Measurements from ENCODE around the gene PLA2G2C.

Gene PLA2G2C

GRCh38 chr1:20187103-20187812 is 940 bp upstream of the PLA2G2C start:
- in situ Hi-C loops (cut with MboI; ENCODE audit: low sequenced_read_pairs, unreplicated experiment) = no loop called here
- DNase-seq (ENCODE audit: low spot score) = no peak
- TF ChIP-seq CTCF (IDR thresholded peaks at IDR 0.05; ENCODE audit: borderline replicate concordance, control extremely low read depth, extremely low read depth, insufficient read depth, missing control alignments) = no peak

GRCh38 chr1:20184997-20185833 is 1.1 kb downstream of the PLA2G2C start:
- in situ Hi-C loops (cut with MboI; ENCODE audit: low sequenced_read_pairs, unreplicated experiment) = no loop called here
- TF ChIP-seq CTCF (IDR thresholded peaks at IDR 0.05; ENCODE audit: borderline replicate concordance, control extremely low read depth, extremely low read depth, insufficient read depth, missing control alignments) = no peak
- peak; percentile 69 for DNase-seq (ENCODE audit: low spot score)

DNA sequence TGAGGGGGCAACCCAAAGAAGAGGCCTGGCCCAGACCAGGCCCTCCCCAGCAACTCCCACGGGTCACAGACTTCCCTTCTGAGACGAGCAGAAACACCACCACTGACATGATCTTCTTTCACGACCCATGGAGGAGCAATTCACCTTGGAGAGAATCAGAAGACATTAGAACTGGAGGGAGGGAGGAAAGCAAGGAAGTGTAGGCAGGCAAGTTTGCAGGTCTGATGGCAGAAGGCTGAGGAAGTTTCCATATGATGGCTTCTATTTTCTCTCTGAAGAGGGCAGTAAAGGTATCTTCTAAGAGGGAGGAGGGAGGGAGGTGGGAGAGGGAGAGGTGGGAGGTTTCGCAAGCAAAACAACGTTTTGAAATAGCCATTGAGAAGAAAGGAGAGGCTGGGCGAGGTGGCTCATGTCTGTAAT is 1.8 kb downstream of the PLA2G2C start:
- in situ Hi-C loops (cut with MboI; ENCODE audit: low sequenced_read_pairs, unreplicated experiment) = no loop called here
- DNase-seq (ENCODE audit: low spot score) = no peak
- TF ChIP-seq CTCF (IDR thresholded peaks at IDR 0.05; ENCODE audit: borderline replicate concordance, control extremely low read depth, extremely low read depth, insufficient read depth, missing control alignments) = no peak

GRCh38 chr1:20183616-20184271 is 2.6 kb downstream of the PLA2G2C start:
- no peak for TF ChIP-seq CTCF (IDR thresholded peaks at IDR 0.05; ENCODE audit: borderline replicate concordance, control extremely low read depth, extremely low read depth, insufficient read depth, missing control alignments)
- in situ Hi-C loops (cut with MboI; ENCODE audit: low sequenced_read_pairs, unreplicated experiment) = no loop called here
- no peak for DNase-seq (ENCODE audit: low spot score)

DNA sequence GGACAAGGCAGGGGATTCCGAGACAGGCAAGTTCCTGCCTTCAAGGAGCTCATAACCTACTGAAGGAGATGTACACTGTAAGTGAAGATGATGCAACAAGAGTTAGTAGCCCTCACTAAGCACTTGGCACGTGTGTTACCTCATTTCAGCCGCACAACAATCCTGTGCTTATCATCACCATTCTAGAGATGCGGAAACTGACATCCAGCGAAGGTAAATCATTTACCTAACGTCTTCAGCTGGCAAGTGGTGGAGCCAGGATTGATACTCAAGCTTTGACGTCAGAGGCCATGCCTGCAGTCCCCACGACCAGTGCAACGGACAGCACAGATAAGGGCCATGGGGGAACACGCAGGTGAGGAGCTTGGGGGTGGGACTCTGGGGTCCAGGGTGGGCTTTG is 3.3 kb downstream of the PLA2G2C start:
- no peak for TF ChIP-seq CTCF (IDR thresholded peaks at IDR 0.05; ENCODE audit: borderline replicate concordance, control extremely low read depth, extremely low read depth, insufficient read depth, missing control alignments)
- DNase-seq (ENCODE audit: low spot score) = no peak
- in situ Hi-C loops (cut with MboI; ENCODE audit: low sequenced_read_pairs, unreplicated experiment) = no loop called here

GRCh38 chr1:20182415-20182814 is 3.9 kb downstream of the PLA2G2C start:
- no peak for DNase-seq (ENCODE audit: low spot score)
- in situ Hi-C loops (cut with MboI; ENCODE audit: low sequenced_read_pairs, unreplicated experiment) = no loop called here
- TF ChIP-seq CTCF (IDR thresholded peaks at IDR 0.05; ENCODE audit: borderline replicate concordance, control extremely low read depth, extremely low read depth, insufficient read depth, missing control alignments) = no peak
